ENCODE data around the gene ESR1.
A peak's percentile ranks its signal among the peaks of the same experiment; 100 is the strongest.

Gene ESR1

DNA sequence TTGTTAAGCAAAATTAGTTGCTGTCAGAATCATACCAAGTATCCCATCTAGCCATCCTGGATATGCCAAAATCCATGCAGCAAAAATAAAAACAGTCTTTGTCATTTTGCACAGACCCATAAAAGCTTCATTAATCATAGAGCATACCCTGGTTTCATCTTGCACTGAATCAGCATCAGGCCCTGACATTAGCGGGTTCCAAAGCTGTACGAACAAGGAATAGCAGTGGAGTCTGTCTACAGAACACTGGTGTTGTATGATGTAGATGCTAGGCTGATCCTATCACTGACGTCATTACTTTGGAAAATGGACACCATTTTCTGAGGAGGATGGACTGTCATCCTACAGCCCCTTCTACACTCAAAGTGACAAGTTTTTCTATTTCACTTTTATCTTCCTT lies 315.6 kb downstream of the ESR1 start:
- TF ChIP-seq RARB (CRISPR knock-in tag; IDR thresholded peaks at IDR 0.05) (no peak), OSR1 (CRISPR knock-in tag; IDR thresholded peaks at IDR 0.05) (no peak), ZC3H10 (CRISPR knock-in tag; IDR thresholded peaks at IDR 0.05) (no peak), GLIS3 (CRISPR knock-in tag; IDR thresholded peaks at IDR 0.05) (no peak), CSDC2 (CRISPR knock-in tag; IDR thresholded peaks at IDR 0.05) (no peak), ESRRG (CRISPR knock-in tag; IDR thresholded peaks at IDR 0.05) (no peak), SNAI2 (CRISPR knock-in tag; IDR thresholded peaks at IDR 0.05) (no peak), ZNF8 (CRISPR knock-in tag; IDR thresholded peaks at IDR 0.05) (no peak), BACH2 (CRISPR knock-in tag; IDR thresholded peaks at IDR 0.05; ENCODE audit: borderline replicate concordance) (no peak), PPARA (CRISPR knock-in tag; IDR thresholded peaks at IDR 0.05; ENCODE audit: borderline replicate concordance) (no peak), TOX (CRISPR knock-in tag; IDR thresholded peaks at IDR 0.05; ENCODE audit: borderline replicate concordance) (no peak), TCF4 (CRISPR knock-in tag; IDR thresholded peaks at IDR 0.05; ENCODE audit: borderline replicate concordance) (no peak), ZFP30 (CRISPR knock-in tag; IDR thresholded peaks at IDR 0.05) (no peak), ARNTL (CRISPR knock-in tag; IDR thresholded peaks at IDR 0.05; ENCODE audit: borderline replicate concordance, low read depth) (no peak)
- TF ChIP-seq, protein P1, sequence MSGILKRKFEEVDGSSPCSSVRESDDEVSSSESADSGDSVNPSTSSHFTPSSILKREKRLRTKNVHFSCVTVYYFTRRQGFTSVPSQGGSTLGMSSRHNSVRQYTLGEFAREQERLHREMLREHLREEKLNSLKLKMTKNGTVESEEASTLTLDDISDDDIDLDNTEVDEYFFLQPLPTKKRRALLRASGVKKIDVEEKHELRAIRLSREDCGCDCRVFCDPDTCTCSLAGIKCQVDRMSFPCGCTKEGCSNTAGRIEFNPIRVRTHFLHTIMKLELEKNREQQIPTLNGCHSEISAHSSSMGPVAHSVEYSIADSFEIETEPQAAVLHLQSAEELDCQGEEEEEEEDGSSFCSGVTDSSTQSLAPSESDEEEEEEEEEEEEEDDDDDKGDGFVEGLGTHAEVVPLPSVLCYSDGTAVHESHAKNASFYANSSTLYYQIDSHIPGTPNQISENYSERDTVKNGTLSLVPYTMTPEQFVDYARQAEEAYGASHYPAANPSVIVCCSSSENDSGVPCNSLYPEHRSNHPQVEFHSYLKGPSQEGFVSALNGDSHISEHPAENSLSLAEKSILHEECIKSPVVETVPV (CRISPR knock-in tag; IDR thresholded peaks at IDR 0.05): no peak
- TF ChIP-seq, protein P2, sequence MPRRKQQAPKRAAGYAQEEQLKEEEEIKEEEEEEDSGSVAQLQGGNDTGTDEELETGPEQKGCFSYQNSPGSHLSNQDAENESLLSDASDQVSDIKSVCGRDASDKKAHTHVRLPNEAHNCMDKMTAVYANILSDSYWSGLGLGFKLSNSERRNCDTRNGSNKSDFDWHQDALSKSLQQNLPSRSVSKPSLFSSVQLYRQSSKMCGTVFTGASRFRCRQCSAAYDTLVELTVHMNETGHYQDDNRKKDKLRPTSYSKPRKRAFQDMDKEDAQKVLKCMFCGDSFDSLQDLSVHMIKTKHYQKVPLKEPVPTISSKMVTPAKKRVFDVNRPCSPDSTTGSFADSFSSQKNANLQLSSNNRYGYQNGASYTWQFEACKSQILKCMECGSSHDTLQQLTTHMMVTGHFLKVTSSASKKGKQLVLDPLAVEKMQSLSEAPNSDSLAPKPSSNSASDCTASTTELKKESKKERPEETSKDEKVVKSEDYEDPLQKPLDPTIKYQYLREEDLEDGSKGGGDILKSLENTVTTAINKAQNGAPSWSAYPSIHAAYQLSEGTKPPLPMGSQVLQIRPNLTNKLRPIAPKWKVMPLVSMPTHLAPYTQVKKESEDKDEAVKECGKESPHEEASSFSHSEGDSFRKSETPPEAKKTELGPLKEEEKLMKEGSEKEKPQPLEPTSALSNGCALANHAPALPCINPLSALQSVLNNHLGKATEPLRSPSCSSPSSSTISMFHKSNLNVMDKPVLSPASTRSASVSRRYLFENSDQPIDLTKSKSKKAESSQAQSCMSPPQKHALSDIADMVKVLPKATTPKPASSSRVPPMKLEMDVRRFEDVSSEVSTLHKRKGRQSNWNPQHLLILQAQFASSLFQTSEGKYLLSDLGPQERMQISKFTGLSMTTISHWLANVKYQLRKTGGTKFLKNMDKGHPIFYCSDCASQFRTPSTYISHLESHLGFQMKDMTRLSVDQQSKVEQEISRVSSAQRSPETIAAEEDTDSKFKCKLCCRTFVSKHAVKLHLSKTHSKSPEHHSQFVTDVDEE (CRISPR knock-in tag; IDR thresholded peaks at IDR 0.05): no peak
- TF ChIP-seq, protein P3, sequence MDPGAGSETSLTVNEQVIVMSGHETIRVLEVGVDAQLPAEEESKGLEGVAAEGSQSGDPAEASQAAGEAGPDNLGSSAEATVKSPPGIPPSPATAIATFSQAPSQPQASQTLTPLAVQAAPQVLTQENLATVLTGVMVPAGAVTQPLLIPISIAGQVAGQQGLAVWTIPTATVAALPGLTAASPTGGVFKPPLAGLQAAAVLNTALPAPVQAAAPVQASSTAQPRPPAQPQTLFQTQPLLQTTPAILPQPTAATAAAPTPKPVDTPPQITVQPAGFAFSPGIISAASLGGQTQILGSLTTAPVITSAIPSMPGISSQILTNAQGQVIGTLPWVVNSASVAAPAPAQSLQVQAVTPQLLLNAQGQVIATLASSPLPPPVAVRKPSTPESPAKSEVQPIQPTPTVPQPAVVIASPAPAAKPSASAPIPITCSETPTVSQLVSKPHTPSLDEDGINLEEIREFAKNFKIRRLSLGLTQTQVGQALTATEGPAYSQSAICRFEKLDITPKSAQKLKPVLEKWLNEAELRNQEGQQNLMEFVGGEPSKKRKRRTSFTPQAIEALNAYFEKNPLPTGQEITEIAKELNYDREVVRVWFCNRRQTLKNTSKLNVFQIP (CRISPR knock-in tag; IDR thresholded peaks at IDR 0.05; ENCODE audit: borderline replicate concordance, low read depth): no peak
- TF ChIP-seq, protein P4, sequence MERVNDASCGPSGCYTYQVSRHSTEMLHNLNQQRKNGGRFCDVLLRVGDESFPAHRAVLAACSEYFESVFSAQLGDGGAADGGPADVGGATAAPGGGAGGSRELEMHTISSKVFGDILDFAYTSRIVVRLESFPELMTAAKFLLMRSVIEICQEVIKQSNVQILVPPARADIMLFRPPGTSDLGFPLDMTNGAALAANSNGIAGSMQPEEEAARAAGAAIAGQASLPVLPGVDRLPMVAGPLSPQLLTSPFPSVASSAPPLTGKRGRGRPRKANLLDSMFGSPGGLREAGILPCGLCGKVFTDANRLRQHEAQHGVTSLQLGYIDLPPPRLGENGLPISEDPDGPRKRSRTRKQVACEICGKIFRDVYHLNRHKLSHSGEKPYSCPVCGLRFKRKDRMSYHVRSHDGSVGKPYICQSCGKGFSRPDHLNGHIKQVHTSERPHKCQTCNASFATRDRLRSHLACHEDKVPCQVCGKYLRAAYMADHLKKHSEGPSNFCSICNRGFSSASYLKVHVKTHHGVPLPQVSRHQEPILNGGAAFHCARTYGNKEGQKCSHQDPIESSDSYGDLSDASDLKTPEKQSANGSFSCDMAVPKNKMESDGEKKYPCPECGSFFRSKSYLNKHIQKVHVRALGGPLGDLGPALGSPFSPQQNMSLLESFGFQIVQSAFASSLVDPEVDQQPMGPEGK (CRISPR knock-in tag; IDR thresholded peaks at IDR 0.05; ENCODE audit: borderline replicate concordance): no peak
- TF ChIP-seq, protein P5, sequence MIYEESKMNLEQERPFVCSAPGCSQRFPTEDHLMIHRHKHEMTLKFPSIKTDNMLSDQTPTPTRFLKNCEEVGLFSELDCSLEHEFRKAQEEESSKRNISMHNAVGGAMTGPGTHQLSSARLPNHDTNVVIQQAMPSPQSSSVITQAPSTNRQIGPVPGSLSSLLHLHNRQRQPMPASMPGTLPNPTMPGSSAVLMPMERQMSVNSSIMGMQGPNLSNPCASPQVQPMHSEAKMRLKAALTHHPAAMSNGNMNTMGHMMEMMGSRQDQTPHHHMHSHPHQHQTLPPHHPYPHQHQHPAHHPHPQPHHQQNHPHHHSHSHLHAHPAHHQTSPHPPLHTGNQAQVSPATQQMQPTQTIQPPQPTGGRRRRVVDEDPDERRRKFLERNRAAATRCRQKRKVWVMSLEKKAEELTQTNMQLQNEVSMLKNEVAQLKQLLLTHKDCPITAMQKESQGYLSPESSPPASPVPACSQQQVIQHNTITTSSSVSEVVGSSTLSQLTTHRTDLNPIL (CRISPR knock-in tag; IDR thresholded peaks at IDR 0.05; ENCODE audit: low read depth): no peak
- ATAC-seq: no peak

DNA sequence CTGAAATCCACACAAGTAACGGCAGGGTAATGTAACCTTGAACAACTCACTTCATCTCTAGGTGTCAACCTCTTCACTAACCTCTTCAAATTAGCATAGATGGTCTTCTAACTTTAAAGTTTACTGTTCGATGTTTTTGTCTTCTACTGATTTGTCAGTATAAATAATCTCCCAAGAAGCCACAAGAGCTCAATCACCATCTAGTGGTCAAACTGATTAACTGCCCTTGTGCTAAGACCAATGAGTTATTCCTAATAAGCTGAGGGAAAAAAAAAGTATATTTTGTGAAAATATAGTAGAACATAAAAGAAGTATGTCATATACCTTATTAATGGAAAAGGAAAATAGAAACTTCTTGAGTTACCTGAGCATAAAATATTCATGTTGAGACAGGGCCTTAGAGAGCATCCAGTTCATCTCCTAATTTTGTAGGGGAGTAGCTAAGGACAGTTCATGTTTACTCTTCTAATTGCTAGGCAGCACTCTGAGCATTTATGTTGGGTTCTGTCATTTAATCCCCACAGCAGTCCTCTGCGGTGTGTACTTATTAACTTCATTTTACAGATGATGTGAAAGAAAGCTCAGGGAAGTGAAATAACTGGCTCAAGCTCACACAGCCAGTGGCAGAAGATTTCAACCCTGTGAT lies 317.1 kb downstream of the ESR1 start:
- peak; percentile 87 for ATAC-seq
- TF ChIP-seq, protein P5 (CRISPR knock-in tag; IDR thresholded peaks at IDR 0.05; ENCODE audit: low read depth): no peak
- TF ChIP-seq ISL1 (CRISPR knock-in tag; IDR thresholded peaks at IDR 0.05) (no peak), BACH2 (CRISPR knock-in tag; IDR thresholded peaks at IDR 0.05; ENCODE audit: borderline replicate concordance) (no peak), TOX (CRISPR knock-in tag; IDR thresholded peaks at IDR 0.05; ENCODE audit: borderline replicate concordance) (no peak), ARNTL (CRISPR knock-in tag; IDR thresholded peaks at IDR 0.05; ENCODE audit: borderline replicate concordance, low read depth) (no peak), ESRRG (CRISPR knock-in tag; IDR thresholded peaks at IDR 0.05) (no peak), OSR1 (CRISPR knock-in tag; IDR thresholded peaks at IDR 0.05) (no peak), ZNF565 (CRISPR knock-in tag; conservative IDR thresholded peaks at IDR 0.05; ENCODE audit: low read depth) (no peak), CSDC2 (CRISPR knock-in tag; IDR thresholded peaks at IDR 0.05) (no peak)
- TF ChIP-seq, protein P3 (CRISPR knock-in tag; IDR thresholded peaks at IDR 0.05; ENCODE audit: borderline replicate concordance, low read depth): no peak
- TF ChIP-seq, protein P1 (CRISPR knock-in tag; IDR thresholded peaks at IDR 0.05): no peak
- TF ChIP-seq, protein P2 (CRISPR knock-in tag; IDR thresholded peaks at IDR 0.05): no peak
